Progenitor cell of endocrine pancreas (in vitro differentiated cells): Measurements from ENCODE around the gene C2orf42. TPM values are rescaled to one million over a fixed set of nuclear protein-coding genes. Genes with fewer than 3 reads are reported as not detected.
"Not testable (repeated sequence)": the region's sequence is repeated elsewhere in the genome, so short reads cannot be mapped to it uniquely, and the experiment has no call there.

Experiments
- DNase-seq: peaks from one replicate; pipeline ENCODE4 v3.0.0; 2021; ENCODE audit warnings: low spot score; ENCODE audit not compliant: unreplicated experiment
- H3K27ac Mint-ChIP-seq: 2 replicates; pipeline ENCODE4 v1.8.0; 2021; ENCODE audit warnings: mild to moderate bottlenecking, moderate library complexity, mixed read lengths
- H3K27me3 Mint-ChIP-seq: 2 replicates; pipeline ENCODE4 v1.8.0; 2021; ENCODE audit warnings: mixed read lengths
- H3K36me3 Mint-ChIP-seq: 2 replicates; pipeline ENCODE4 v1.8.0; 2022; ENCODE audit warnings: mixed read lengths; ENCODE audit not compliant: insufficient read depth
- H3K4me1 Mint-ChIP-seq: 2 replicates; pipeline ENCODE4 v1.8.0; 2021; ENCODE audit warnings: low read depth, mixed read lengths
- H3K4me3 Mint-ChIP-seq: 2 replicates; pipeline ENCODE4 v1.8.0; 2021; ENCODE audit warnings: low read depth, mild to moderate bottlenecking, moderate library complexity, mixed read lengths
- H3K9me3 Mint-ChIP-seq: 2 replicates; pipeline ENCODE4 v1.8.0; 2021; ENCODE audit warnings: low read depth, mixed read lengths
- total RNA-seq: library from RNA; stranded (reverse); gene quantifications from 2 replicates; pipeline ENCODE4 v1.2.1, GENCODE V29; 2021
- TF ChIP-seq, protein P1 (sequence below): fragments of 200-600 bp; sonication (generic); IDR thresholded peaks from one replicate; pipeline ENCODE4 v1.5.0; 2021; ENCODE audit warnings: antibody characterized with exemption, mild to moderate bottlenecking; ENCODE audit not compliant: unreplicated experiment

C2orf42 gene
- total RNA-seq, 1 donor from 2014 or later = 28.0 TPM

DNA sequence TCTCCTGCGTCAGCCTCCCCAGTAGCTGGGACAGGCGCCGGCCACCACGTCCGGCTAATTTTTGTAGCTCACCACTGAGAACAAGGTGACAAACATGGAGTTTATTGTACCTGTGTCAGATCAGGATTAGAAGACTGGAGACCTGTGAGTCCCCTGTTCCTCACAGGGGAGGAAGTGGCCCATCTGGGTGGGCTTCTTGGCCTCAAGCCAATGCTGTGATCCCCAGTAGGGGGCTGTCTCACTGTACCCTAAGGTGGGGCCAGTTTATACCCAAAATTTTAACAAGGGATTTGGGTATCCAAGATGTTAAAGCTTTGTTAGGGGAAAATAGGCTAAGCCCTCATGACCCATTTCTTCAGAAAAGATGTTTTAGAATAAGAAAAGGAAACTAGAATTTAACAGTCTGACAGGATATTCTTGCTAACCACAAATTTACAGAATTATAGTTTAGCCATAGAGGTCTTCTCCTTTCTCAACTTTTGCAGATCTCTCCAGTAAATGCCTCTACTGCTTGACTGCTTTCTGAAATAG, 87.2 kb downstream of the C2orf42 start:
- Mint-ChIP-seq H3K27ac (no peak overlapping the region), H3K9me3 (no peaks in the 10 kb centered on the region), H3K36me3 (no peaks in the 10 kb centered on the region), H3K4me3 (no peak overlapping the region), H3K27me3 (no peaks in the 10 kb centered on the region), H3K4me1 (peaks cover 26% of the 10 kb centered on the region)
- TF ChIP-seq, protein P1, sequence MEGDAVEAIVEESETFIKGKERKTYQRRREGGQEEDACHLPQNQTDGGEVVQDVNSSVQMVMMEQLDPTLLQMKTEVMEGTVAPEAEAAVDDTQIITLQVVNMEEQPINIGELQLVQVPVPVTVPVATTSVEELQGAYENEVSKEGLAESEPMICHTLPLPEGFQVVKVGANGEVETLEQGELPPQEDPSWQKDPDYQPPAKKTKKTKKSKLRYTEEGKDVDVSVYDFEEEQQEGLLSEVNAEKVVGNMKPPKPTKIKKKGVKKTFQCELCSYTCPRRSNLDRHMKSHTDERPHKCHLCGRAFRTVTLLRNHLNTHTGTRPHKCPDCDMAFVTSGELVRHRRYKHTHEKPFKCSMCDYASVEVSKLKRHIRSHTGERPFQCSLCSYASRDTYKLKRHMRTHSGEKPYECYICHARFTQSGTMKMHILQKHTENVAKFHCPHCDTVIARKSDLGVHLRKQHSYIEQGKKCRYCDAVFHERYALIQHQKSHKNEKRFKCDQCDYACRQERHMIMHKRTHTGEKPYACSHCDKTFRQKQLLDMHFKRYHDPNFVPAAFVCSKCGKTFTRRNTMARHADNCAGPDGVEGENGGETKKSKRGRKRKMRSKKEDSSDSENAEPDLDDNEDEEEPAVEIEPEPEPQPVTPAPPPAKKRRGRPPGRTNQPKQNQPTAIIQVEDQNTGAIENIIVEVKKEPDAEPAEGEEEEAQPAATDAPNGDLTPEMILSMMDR = no peak
- DNase-seq = no peak

DNA sequence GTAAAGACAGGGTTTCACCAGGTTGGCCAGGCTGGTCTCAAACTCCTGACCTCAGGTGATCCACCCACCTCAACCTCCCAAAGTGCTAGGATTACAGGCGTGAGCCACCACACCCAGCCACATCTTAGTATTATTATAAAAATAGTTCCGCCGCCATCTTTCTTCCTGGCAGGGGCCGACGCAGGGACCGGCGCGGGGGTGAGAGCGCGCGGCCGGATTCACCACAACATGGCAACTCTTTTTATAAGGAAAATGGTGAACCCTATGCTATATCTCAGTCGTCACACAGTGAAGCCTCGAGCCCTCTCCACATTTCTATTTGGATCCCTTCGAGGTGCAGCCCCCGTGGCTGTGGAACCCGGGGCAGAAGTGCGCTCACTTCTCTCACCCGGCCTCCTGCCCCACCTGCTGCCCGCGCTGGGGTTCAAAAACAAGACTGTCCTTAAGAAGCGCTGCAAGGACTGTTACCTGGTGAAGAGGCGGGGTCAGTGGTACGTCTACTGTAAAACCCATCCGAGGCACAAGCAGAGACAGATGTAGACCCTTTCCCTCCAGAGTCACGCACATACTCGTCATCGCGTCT, 88.4 kb downstream of the C2orf42 start:
- H3K27me3 Mint-ChIP-seq, DNase-seq, H3K36me3 Mint-ChIP-seq, H3K9me3 Mint-ChIP-seq, H3K4me3 Mint-ChIP-seq: not testable (repeated sequence)
- H3K27ac Mint-ChIP-seq = peak overlapping the region; percentile 76
- H3K4me1 Mint-ChIP-seq = peaks cover 16% of the 10 kb centered on the region

DNA sequence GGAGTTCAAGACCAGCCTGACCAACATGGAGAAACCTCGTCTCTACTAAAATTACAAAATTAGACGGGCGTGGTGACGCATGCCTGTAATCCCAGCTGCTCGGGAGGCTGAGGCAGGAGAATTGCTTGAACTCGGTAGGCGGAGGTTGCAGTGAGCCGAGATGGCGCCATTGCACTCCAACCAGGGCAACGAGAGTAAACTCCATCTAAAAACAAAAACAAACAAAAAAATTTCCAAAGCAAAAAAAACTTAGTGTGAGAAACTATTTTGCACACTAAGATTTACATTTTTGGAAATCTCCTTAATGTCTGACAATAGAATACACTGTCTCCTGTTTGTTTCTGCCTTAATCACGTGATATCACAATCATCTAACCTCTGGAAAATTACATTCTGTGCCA, 89.1 kb downstream of the C2orf42 start:
- not testable (repeated sequence) for H3K9me3 Mint-ChIP-seq, H3K36me3 Mint-ChIP-seq, H3K27ac Mint-ChIP-seq, DNase-seq, H3K27me3 Mint-ChIP-seq, H3K4me3 Mint-ChIP-seq
- H3K4me1 Mint-ChIP-seq = peaks cover 12% of the 10 kb centered on the region

DNA sequence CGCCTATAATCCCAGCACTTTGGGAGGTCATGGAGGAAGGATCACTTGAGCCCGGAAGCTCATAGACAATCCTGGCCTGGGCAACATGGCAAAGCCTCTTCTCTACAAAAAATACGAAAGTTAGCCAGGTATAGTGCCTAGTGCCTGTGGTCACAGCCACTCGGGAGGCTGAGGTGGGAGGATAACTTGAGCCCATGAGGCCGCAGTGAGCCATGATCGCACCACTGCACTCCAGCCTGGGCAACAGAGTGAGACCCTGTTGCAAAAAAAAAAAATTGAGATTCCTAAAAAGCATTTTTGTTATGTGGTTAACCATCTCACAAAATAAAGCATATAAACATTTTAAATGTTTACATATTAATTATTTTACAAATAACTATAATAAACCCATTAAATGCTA, 89.6 kb downstream of the C2orf42 start:
- no peaks in the 10 kb centered on the region for H3K27me3 Mint-ChIP-seq

More for the DNA sequence above, 89.6 kb downstream of the C2orf42 start:
- TF ChIP-seq, protein P1 = no peak
- H3K4me1 Mint-ChIP-seq = peaks cover 12% of the 10 kb centered on the region
- no peak overlapping the region for H3K4me3 Mint-ChIP-seq
- H3K9me3 Mint-ChIP-seq = no peaks in the 10 kb centered on the region
- DNase-seq = no peak
- no peak overlapping the region for H3K27ac Mint-ChIP-seq
- H3K36me3 Mint-ChIP-seq = no peaks in the 10 kb centered on the region

Other genes with a start within 250 kb of the C2orf42 start
- gene ASPRV1, start 229.4 kb downstream of the C2orf42 start, total RNA-seq = 1.1 and 1.2 TPM in 2 replicates
- 295 and 305 TPM in 2 replicates for gene PCBP1, start 103.5 kb downstream of the C2orf42 start, total RNA-seq
- 523 and 534 TPM in 2 replicates for gene TIA1, start 57.6 kb upstream of the C2orf42 start, total RNA-seq
- 70.4 and 78.9 TPM in 2 replicates for gene PCYOX1, start 67.1 kb upstream of the C2orf42 start, total RNA-seq
- 183 and 185 TPM in 2 replicates for gene SNRPG, start 102.7 kb upstream of the C2orf42 start, total RNA-seq
- 74.9 and 75.8 TPM in 2 replicates for gene FAM136A, start 111.0 kb upstream of the C2orf42 start, total RNA-seq